Endothelial cell of umbilical vein (primary cell): ENCODE data around the gene MAGI1. TPM values are rescaled to one million over a fixed set of nuclear protein-coding genes. Genes with fewer than 3 reads are reported as not detected.

ENCODE experiments used
- BruUV-seq: library from RNA; stranded (reverse); fragments of 400-500 nt; replicated peaks from 2 replicates; lab custom pipeline; 2021; lab: Mats Ljungman, UMichigan
- CTCF ChIA-PET: fragments of 300-600, 350-600 bp; sonication (Branson Sonifier 250); formaldehyde crosslinking; loops from one replicate; lab custom pipeline; 2021; ENCODE audit warnings: antibody characterized with exemption, inconsistent platforms; lab: Charles Lee
- POLR2A ChIA-PET: fragments of 300-600, 350-600 bp; sonication (Branson Sonifier 250); formaldehyde crosslinking; loops from one replicate; lab custom pipeline; 2021; ENCODE audit warnings: antibody characterized with exemption, inconsistent platforms; lab: Charles Lee
- DNase-seq: peaks from one replicate; pipeline ENCODE4 v3.0.0-alpha.2; 2011; ENCODE audit warnings: low read depth, low spot score
- FAIRE-seq: peaks from 2 replicates; lab custom pipeline; 2011; peaks lifted over from hg19 to GRCh38; lab: Jason Lieb, UNC
- H2AFZ ChIP-seq: 2 replicates; pipeline ENCODE4 v1.6.0; 2012; ENCODE audit warnings: low read depth, low read length, control low read depth, inconsistent platforms
- H3K27ac ChIP-seq: 2 replicates; pipeline ENCODE4 v1.5.1; 2011; ENCODE audit warnings: low read depth, mild to moderate bottlenecking, control low read depth, low read length, moderate library complexity; ENCODE audit not compliant: insufficient read depth
- H3K27me3 ChIP-seq, 2 experiments: 2 replicates each; pipeline versions ENCODE4 v1.6.0 to v1.6.1; 2011; ENCODE audit warnings: low read length in 2 of 2, mixed read lengths in 1 of 2; ENCODE audit not compliant: control insufficient read depth in 2 of 2, insufficient read depth in 2 of 2
- H3K36me3 ChIP-seq, 2 experiments: 2 replicates in 1 of 2; 3 replicates in 1 of 2; pipeline ENCODE4 v1.5.1; 2011; ENCODE audit warnings: low read length in 2 of 2, mild to moderate bottlenecking in 1 of 2, moderate library complexity in 1 of 2; ENCODE audit not compliant: control insufficient read depth in 2 of 2, insufficient read depth in 2 of 2; ENCODE audit errors: extremely low read depth in 1 of 2
- H3K4me1 ChIP-seq: 3 replicates; pipeline ENCODE4 v1.5.1; 2011; ENCODE audit warnings: mild to moderate bottlenecking, low read length; ENCODE audit not compliant: control insufficient read depth, insufficient read depth; ENCODE audit errors: extremely low read depth
- H3K4me2 ChIP-seq: 2 replicates; pipeline ENCODE4 v1.6.1; 2011; ENCODE audit warnings: low read length, control low read depth, mixed read lengths; ENCODE audit not compliant: insufficient read depth
- H3K4me3 ChIP-seq, 3 experiments: fragments of 200-600 bp in 1 of 3; sonication (generic), shearing (Covaris generic) in 1 of 3; replicated peaks in 1 of 3; 2 replicates each; pipeline ENCODE4 v1.5.1; 2011 to 2016; ENCODE audit warnings: control low read depth in 3 of 3, low read length in 3 of 3, mild to moderate bottlenecking in 2 of 3, inconsistent platforms in 1 of 3, low read depth in 1 of 3, moderate library complexity in 1 of 3; ENCODE audit not compliant: insufficient read depth in 1 of 3
- H3K79me2 ChIP-seq: 2 replicates; pipeline ENCODE4 v1.6.0; 2012; ENCODE audit warnings: low read length, inconsistent platforms; ENCODE audit not compliant: control insufficient read depth, insufficient read depth
- H3K9ac ChIP-seq: replicated peaks from 2 replicates; pipeline ENCODE3; 2011; ENCODE audit warnings: low read length, control low read depth; ENCODE audit not compliant: insufficient read depth; ENCODE audit errors: extremely low read depth
- H3K9me1 ChIP-seq: replicated peaks from 3 replicates; pipeline ENCODE4 v1.6.0; 2011; ENCODE audit warnings: mild to moderate bottlenecking, low read length; ENCODE audit not compliant: control insufficient read depth, insufficient read depth; ENCODE audit errors: extremely low read depth
- H3K9me3 ChIP-seq: replicated peaks from 2 replicates; pipeline ENCODE4 v1.5.1; 2012; ENCODE audit warnings: low read length, inconsistent platforms; ENCODE audit not compliant: control insufficient read depth, insufficient read depth
- H4K20me1 ChIP-seq: replicated peaks from 2 replicates; pipeline ENCODE3; 2011; ENCODE audit warnings: mild to moderate bottlenecking, low read length; ENCODE audit not compliant: control insufficient read depth, insufficient read depth; ENCODE audit errors: extremely low read depth
- CTCF ChIP-seq, 2 donors: IDR thresholded peaks; 1 replicate in 1 of 2; 2 replicates in 1 of 2; pipeline ENCODE4 v1.5.1; 2011; ENCODE audit warnings: low read length in 2 of 2, mild to moderate bottlenecking in 2 of 2, moderate library complexity in 2 of 2, control low read depth in 1 of 2, inconsistent platforms in 1 of 2, low read depth in 1 of 2; ENCODE audit not compliant: insufficient read depth in 1 of 2; ENCODE audit errors: extremely low read depth in 1 of 2
- EZH2 ChIP-seq: IDR thresholded peaks from 2 replicates; pipeline ENCODE4 v1.6.1; 2012; ENCODE audit warnings: borderline replicate concordance, low read depth, mild to moderate bottlenecking, moderate library complexity, low read length, inconsistent platforms; ENCODE audit not compliant: severe bottlenecking
- FOS ChIP-seq: IDR thresholded peaks from 2 replicates; pipeline ENCODE4 v1.6.1; 2011; ENCODE audit warnings: mild to moderate bottlenecking, low read length, moderate library complexity, borderline replicate concordance; ENCODE audit not compliant: insufficient read depth
- GATA2 ChIP-seq: IDR thresholded peaks from 2 replicates; pipeline ENCODE4 v1.7.0; 2011; ENCODE audit warnings: low read depth, mild to moderate bottlenecking, moderate library complexity, mixed read lengths, low read length; ENCODE audit not compliant: insufficient read length, insufficient read depth
- JUN ChIP-seq: IDR thresholded peaks from 2 replicates; pipeline ENCODE4 v1.6.1; 2011; ENCODE audit warnings: borderline replicate concordance, low read depth; ENCODE audit not compliant: insufficient read length, insufficient read depth
- MAX ChIP-seq: IDR thresholded peaks from 2 replicates; pipeline ENCODE4 v1.6.1; 2011; ENCODE audit not compliant: insufficient read depth, insufficient read length
- MYC ChIP-seq: IDR thresholded peaks from one replicate; pipeline ENCODE4 v1.6.1; 2011; ENCODE audit warnings: mild to moderate bottlenecking, low read depth, low read length
- POLR2A ChIP-seq: IDR thresholded peaks from 2 replicates; pipeline ENCODE4 v1.6.1; 2012; ENCODE audit warnings: low read depth, mild to moderate bottlenecking, control low read depth, low read length
- POLR2AphosphoS5 ChIP-seq: IDR thresholded peaks from 2 replicates; pipeline ENCODE4 v1.6.1; 2012; ENCODE audit warnings: low read depth, mild to moderate bottlenecking, control low read depth, low read length, moderate library complexity; ENCODE audit not compliant: insufficient read depth
- dilution Hi-C: fragments of 300-500 bp; cut with MboI; formaldehyde crosslinking; loops from one replicate; pipeline ENCODE4 v1.15.0; 2019; ENCODE audit warnings: low sequenced_read_pairs; ENCODE audit not compliant: extremely low pct_ligation_motif_present
- intact Hi-C: fragments of 100-400 bp; cut with micrococcal nuclease; formaldehyde crosslinking; loops from one replicate; pipeline ENCODE4 v1.10.0; 2022
- polyA plus RNA-seq, 4 experiments: library from polyadenylated mRNA; depleted of rRNA in 3 of 4; stranded (reverse) in 3 of 4; unstranded in 1 of 4; fragments of >200 nt; gene quantifications; 2 replicates each; pipeline versions ENCODE4 v1.2.1 to v1.2.3, GENCODE V29; 2011 to 2012; ENCODE audit warnings: missing spikeins in 1 of 4
- total RNA-seq: library from RNA; stranded (reverse); gene quantifications from 2 replicates; pipeline ENCODE4 v1.2.3, GENCODE V29; 2021

Gene MAGI1
- total and polyA plus RNA-seq, 2 donors (not counting 3 experiments of a cell fraction or from before 2014, with no cell fraction given) = 10.1 to 47.9 TPM

DNA sequence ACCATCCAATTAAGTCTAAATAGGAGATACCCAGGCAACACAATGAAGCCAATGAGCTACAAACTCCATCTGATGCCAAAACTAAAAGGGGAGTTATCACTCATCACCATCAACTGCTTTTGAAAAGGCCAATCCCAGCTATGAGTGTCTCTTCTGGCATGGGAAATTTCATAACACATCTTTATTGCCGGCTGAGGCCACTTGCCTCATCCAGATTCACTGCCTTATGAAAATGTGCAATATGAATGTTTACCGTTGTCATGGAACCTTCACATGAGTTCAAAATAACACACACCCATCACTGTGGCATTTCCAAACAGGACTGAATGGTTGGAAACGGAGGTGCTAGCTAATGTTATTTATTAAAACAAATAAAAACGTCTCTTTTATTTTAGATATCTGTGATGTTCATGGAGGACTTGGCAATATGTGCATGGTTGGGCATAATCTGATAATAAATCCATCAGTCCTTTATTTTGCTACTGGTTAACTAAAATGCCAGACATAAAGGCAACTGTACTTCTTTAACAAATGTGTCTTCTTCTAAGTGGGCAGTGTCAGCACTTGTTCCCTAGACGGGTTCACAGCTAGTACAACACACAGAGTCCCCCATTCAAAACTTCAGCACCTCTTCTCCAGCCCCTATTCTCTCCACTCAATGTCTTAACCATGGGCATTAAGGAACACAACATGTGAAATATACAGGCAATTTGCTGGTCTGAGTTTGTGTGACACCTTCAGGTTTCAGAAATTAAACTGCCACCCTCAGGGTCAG, 143.9 kb downstream of the MAGI1 start:
- Histone ChIP-seq H3K27ac (no peak overlapping the region), H3K9me3 (no peaks in the 10 kb centered on the region), H3K79me2 (peaks cover 3% of the 10 kb centered on the region), H3K4me3 (no peak overlapping the region), H3K4me2 (no peak overlapping the region), H3K27me3 (no peaks in the 10 kb centered on the region), H3K36me3 (no peaks in the 10 kb centered on the region), H4K20me1 (peaks cover 6% of the 10 kb centered on the region), H3K9me1 (no peaks in the 10 kb centered on the region), H3K9ac (no peak overlapping the region), H2AFZ (no peak overlapping the region), H3K4me1 (peaks cover 17% of the 10 kb centered on the region)
- TF ChIP-seq MAX = no peak
- TF ChIP-seq MYC = no peak
- TF ChIP-seq POLR2A = no peak
- no peak for TF ChIP-seq EZH2
- TF ChIP-seq POLR2AphosphoS5 = no peak
- no peak for TF ChIP-seq GATA2
- TF ChIP-seq JUN = no peak
- no peak for TF ChIP-seq FOS
- TF ChIP-seq CTCF (IDR thresholded peaks at IDR 0.05; ENCODE audit: extremely low read depth in 1 of 2, insufficient read depth in 1 of 2, low read depth in 1 of 2, low read length in 2 of 2) = no peak
- DNase-seq (no peak), FAIRE-seq (no peak)
- intact Hi-C loops = loop anchor here (5.0 kb wide), 1 partner anchor 42 kb away; no protein-coding TSS in a partner anchor
- POLR2A ChIA-PET = no interaction called here
- CTCF ChIA-PET = no interaction called here
- dilution Hi-C loops = no loop called here
- no TSS peak for BruUV-seq
